Measurements from ENCODE around the gene ZNF367. TPM values are rescaled to one million over a fixed set of nuclear protein-coding genes. Genes with fewer than 3 reads are reported as not detected.

Gene ZNF367
- total and polyA plus RNA-seq, 9 of the 15 experiments (the other 6 are each of a cell fraction or from before 2014, with no cell fraction given) = 2.7 to 14.4 (median 10.0) TPM

- TF ChIP-seq, protein P1, sequence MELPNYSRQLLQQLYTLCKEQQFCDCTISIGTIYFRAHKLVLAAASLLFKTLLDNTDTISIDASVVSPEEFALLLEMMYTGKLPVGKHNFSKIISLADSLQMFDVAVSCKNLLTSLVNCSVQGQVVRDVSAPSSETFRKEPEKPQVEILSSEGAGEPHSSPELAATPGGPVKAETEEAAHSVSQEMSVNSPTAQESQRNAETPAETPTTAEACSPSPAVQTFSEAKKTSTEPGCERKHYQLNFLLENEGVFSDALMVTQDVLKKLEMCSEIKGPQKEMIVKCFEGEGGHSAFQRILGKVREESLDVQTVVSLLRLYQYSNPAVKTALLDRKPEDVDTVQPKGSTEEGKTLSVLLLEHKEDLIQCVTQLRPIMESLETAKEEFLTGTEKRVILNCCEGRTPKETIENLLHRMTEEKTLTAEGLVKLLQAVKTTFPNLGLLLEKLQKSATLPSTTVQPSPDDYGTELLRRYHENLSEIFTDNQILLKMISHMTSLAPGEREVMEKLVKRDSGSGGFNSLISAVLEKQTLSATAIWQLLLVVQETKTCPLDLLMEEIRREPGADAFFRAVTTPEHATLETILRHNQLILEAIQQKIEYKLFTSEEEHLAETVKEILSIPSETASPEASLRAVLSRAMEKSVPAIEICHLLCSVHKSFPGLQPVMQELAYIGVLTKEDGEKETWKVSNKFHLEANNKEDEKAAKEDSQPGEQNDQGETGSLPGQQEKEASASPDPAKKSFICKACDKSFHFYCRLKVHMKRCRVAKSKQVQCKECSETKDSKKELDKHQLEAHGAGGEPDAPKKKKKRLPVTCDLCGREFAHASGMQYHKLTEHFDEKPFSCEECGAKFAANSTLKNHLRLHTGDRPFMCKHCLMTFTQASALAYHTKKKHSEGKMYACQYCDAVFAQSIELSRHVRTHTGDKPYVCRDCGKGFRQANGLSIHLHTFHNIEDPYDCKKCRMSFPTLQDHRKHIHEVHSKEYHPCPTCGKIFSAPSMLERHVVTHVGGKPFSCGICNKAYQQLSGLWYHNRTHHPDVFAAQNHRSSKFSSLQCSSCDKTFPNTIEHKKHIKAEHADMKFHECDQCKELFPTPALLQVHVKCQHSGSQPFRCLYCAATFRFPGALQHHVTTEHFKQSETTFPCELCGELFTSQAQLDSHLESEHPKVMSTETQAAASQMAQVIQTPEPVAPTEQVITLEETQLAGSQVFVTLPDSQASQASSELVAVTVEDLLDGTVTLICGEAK (IDR thresholded peaks at IDR 0.05) = 0 out of 2 replicates have a peak, but pooled peaks have one; percentile 27
- TF ChIP-seq, protein P1 (CRISPR knock-in tag; IDR thresholded peaks at IDR 0.05) = no peak
- TF ChIP-seq HBP1 (CRISPR knock-in tag; IDR thresholded peaks at IDR 0.05) (peak; percentile 98), KDM2B (CRISPR knock-in tag; IDR thresholded peaks at IDR 0.05) (peak; percentile 97), HMG20A (CRISPR knock-in tag; conservative IDR thresholded peaks at IDR 0.05) (peak; percentile 88), TBL1XR1 (IDR thresholded peaks at IDR 0.05; ENCODE audit: low read length in 2 of 2) (no peak), ZNF165 (CRISPR knock-in tag; IDR thresholded peaks at IDR 0.05; ENCODE audit: borderline replicate concordance) (peak; percentile 97)
- TF ChIP-seq, protein P2, sequence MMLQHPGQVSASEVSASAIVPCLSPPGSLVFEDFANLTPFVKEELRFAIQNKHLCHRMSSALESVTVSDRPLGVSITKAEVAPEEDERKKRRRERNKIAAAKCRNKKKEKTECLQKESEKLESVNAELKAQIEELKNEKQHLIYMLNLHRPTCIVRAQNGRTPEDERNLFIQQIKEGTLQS (IDR thresholded peaks at IDR 0.05) = peak; percentile 65; the same call in 1 of the 2 replicates
- TF ChIP-seq, protein P2 (CRISPR knock-in tag; conservative IDR thresholded peaks at IDR 0.05) = no peak
Measured at GRCh38 chr9:96420468-96421219, 2.5 kb upstream of the ZNF367 start (continued).

Data from K562 (cell line).